Neural crest cell (in vitro differentiated cells): ENCODE data around the gene PRKCB. TPM values are rescaled to one million over a fixed set of nuclear protein-coding genes. Genes with fewer than 3 reads are reported as not detected.

Experiments
- DNase-seq: peaks from one replicate; pipeline ENCODE4 v3.0.0; 2021; ENCODE audit warnings: low read depth, mixed read lengths, low spot score
- H3K27ac Mint-ChIP-seq: one replicate; pipeline ENCODE4 v1.8.0; 2021; ENCODE audit warnings: mild to moderate bottlenecking, mixed read lengths; ENCODE audit not compliant: unreplicated experiment
- H3K27me3 Mint-ChIP-seq: 2 replicates; pipeline ENCODE4 v1.8.0; 2021; ENCODE audit warnings: low read depth, mild to moderate bottlenecking, mixed read lengths
- H3K36me3 Mint-ChIP-seq: 2 replicates; pipeline ENCODE4 v1.8.0; 2021; ENCODE audit warnings: low read depth, mild to moderate bottlenecking, mixed read lengths
- H3K4me1 Mint-ChIP-seq: 2 replicates; pipeline ENCODE4 v1.8.0; 2021; ENCODE audit warnings: mixed read lengths
- H3K4me3 Mint-ChIP-seq: one replicate; pipeline ENCODE4 v1.8.0; 2021; ENCODE audit warnings: mild to moderate bottlenecking, mixed read lengths
- H3K9me3 Mint-ChIP-seq: 2 replicates; pipeline ENCODE4 v1.8.0; 2021; ENCODE audit warnings: mixed read lengths
- long read RNA-seq: library from polyadenylated mRNA; unstranded; transcript quantifications from one replicate; pipeline ENCODE4 v2.0.0, GENCODE V29; 2020
- total RNA-seq: library from RNA; stranded (reverse); gene quantifications from 2 replicates; pipeline ENCODE4 v1.2.1, GENCODE V29; 2021
- TF ChIP-seq, protein P1 (sequence below): fragments of 200-600 bp; sonication (generic); conservative IDR thresholded peaks from 2 replicates; pipeline ENCODE4 v1.5.0; 2021; ENCODE audit warnings: antibody characterized with exemption, mild to moderate bottlenecking

PRKCB gene
- total RNA-seq = 0.77 and 0.80 TPM in 2 replicates
- long read RNA-seq = 0 reads

DNA sequence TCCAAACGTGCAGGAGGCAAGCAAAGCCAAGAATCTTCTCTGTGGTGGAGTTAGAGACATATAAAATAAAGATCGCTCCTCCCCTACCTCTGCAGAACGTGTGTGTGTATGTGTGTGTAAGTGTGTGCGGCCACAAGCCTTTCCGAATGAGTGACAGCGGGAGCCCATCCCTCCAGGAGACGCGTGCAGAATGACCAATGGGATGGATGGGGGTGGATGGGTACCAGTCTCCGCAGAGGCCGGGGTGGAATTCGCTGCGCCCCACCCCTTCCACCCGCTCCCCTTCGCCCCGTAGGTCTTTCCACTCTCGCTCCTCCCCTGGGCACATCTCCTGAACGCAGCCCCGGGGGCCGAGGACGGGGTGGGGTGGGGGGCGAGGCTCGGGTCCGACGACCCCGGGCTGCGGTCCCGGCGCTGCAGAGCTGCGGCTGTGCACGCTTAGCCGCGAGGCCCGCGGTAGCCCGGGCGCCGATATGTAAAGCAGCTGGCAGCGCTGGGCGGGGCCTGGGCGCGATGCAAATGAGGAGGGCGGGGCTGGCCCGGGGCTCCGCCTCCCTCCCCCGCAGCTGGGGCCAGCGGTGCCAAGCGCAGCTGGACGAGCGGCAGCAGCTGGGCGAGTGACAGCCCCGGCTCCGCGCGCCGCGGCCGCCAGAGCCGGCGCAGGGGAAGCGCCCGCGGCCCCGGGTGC is at the start of gene PRKCB:
Gene PRKCB (plus strand): TSS at position 594 of the 688 bp plus-strand sequence.
- peaks cover 2% of the 10 kb centered on the region for H3K36me3 Mint-ChIP-seq
- H3K4me1 Mint-ChIP-seq = peaks cover 12% of the 10 kb centered on the region
- peak; percentile 77 for DNase-seq
- TF ChIP-seq, protein P1, sequence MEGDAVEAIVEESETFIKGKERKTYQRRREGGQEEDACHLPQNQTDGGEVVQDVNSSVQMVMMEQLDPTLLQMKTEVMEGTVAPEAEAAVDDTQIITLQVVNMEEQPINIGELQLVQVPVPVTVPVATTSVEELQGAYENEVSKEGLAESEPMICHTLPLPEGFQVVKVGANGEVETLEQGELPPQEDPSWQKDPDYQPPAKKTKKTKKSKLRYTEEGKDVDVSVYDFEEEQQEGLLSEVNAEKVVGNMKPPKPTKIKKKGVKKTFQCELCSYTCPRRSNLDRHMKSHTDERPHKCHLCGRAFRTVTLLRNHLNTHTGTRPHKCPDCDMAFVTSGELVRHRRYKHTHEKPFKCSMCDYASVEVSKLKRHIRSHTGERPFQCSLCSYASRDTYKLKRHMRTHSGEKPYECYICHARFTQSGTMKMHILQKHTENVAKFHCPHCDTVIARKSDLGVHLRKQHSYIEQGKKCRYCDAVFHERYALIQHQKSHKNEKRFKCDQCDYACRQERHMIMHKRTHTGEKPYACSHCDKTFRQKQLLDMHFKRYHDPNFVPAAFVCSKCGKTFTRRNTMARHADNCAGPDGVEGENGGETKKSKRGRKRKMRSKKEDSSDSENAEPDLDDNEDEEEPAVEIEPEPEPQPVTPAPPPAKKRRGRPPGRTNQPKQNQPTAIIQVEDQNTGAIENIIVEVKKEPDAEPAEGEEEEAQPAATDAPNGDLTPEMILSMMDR = no peak
- peak within 1 kb of the TSS; percentile 87 for H3K4me3 Mint-ChIP-seq
- peaks cover 2% of the 10 kb centered on the region for H3K9me3 Mint-ChIP-seq
- H3K27ac Mint-ChIP-seq = peak within 1 kb of the TSS; percentile 13
- peaks cover 72% of the 10 kb centered on the region for H3K27me3 Mint-ChIP-seq

DNA sequence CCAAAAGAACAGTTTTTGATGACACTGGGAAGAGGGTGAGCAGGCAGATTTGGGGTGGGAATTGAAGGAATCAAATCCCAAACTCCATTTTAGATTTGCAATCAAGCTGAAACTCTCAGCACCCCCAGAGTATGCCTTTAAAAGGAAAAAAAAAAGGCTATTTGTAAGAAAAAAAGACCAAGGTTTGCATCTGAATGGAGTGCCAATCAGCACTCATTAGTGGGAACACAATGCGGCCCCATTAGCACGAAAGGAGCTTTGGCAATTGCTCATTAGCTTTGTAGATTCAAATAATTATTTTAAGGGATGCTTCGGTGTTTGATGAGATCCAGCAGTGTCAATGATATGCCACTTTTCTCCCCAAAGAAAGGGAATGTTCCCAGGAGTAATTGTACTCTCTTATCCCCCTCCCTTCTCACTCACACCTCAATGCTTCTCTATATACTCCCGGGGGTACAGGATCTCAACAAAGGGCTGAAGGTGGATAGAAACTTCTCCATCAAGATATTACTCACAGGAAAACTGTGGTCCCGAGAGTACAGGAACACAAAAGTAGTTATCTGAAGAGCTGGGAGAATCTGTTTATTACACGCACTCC is 48.7 kb upstream of the PRKCB start:
- Mint-ChIP-seq H3K27ac (no peak overlapping the region), H3K9me3 (no peaks in the 10 kb centered on the region), H3K36me3 (no peaks in the 10 kb centered on the region), H3K4me3 (no peak overlapping the region), H3K27me3 (peaks cover 41% of the 10 kb centered on the region), H3K4me1 (no peaks in the 10 kb centered on the region)
- no peak for DNase-seq
- TF ChIP-seq, protein P1 = no peak

DNA sequence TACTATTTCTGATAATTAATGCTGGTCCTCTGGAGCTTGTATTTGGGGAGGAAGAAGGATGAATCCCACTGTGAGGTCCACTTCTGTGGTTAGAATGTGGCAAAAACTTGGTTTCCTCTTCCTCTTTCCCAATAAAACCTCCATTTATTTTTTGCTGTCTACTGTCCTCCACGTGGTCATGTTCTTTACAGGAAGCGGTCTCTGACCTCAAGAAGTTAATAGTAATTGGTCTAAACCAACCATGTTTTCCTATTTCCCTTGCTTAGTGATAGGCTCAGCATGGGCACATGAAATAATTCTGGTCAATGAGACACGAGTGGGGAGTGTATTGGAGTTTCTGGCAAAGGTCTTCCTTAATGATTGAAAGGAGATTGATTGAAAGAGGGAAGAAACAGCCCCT is 47.1 kb upstream of the PRKCB start:
- Mint-ChIP-seq H3K4me1 (no peaks in the 10 kb centered on the region), H3K36me3 (no peaks in the 10 kb centered on the region), H3K4me3 (no peak overlapping the region), H3K27me3 (peaks cover 29% of the 10 kb centered on the region), H3K27ac (no peak overlapping the region), H3K9me3 (no peaks in the 10 kb centered on the region)
- TF ChIP-seq, protein P1 = no peak
- DNase-seq = no peak

DNA sequence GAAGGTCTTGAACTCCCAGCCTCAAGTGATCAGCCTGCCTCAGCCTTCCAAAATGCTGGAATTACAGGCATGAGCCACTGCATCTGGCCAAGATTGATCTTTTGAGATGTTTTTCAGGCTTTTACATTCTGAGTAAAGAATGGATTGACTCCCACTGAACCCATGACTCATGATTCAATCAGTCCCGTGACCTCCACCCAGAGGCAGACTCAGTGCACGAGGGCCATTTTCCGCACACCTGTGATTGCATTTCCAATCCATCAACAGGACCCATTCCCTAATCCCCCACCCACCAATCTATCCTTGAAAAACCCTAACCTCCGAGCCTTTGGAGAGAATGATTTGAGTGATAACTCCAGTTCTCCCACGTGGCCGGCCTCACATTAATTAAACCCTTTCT is 40.4 kb upstream of the PRKCB start:
- H3K27ac Mint-ChIP-seq = no peak overlapping the region
- no peaks in the 10 kb centered on the region for H3K9me3 Mint-ChIP-seq
- no peaks in the 10 kb centered on the region for H3K4me1 Mint-ChIP-seq
- H3K36me3 Mint-ChIP-seq = no peaks in the 10 kb centered on the region
- peaks cover 5% of the 10 kb centered on the region for H3K27me3 Mint-ChIP-seq
- no peak overlapping the region for H3K4me3 Mint-ChIP-seq
- no peak for DNase-seq
- TF ChIP-seq, protein P1 = no peak

DNA sequence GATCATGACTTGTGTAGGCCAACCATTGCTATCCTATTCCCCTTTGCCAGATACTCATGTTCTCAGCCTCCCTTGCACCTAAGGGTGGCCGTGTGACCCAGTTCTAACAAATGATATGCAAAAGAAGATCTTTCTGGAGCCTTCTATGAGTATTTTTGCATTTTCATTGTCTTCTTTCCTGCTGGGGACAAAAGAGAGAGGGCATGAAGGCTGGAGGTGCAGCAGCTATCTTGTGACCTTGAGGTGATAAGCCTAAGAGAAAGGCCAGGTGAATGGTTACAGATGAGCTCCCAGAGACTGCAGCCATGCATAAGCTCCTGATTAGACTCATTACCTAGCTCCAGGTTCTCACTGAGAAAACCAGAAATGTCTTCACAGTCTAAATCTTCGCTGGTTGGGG is 38.8 kb upstream of the PRKCB start:
- Mint-ChIP-seq H3K27ac (no peak overlapping the region), H3K27me3 (peaks cover 6% of the 10 kb centered on the region), H3K4me3 (no peak overlapping the region), H3K36me3 (no peaks in the 10 kb centered on the region), H3K9me3 (no peaks in the 10 kb centered on the region), H3K4me1 (no peaks in the 10 kb centered on the region)
- TF ChIP-seq, protein P1 = no peak
- no peak for DNase-seq
